GM12873 (cell line): ENCODE data around the gene CLDND2.

ENCODE experiments used
- TF ChIP-seq, protein P1 (sequence below): IDR thresholded peaks from 2 replicates; pipeline ENCODE4 v1.5.1; 2012; ENCODE audit warnings: low read depth, mild to moderate bottlenecking, moderate library complexity, low read length, control low read depth; ENCODE audit not compliant: insufficient read depth; ENCODE audit errors: missing control alignments

The CLDND2 gene

DNA sequence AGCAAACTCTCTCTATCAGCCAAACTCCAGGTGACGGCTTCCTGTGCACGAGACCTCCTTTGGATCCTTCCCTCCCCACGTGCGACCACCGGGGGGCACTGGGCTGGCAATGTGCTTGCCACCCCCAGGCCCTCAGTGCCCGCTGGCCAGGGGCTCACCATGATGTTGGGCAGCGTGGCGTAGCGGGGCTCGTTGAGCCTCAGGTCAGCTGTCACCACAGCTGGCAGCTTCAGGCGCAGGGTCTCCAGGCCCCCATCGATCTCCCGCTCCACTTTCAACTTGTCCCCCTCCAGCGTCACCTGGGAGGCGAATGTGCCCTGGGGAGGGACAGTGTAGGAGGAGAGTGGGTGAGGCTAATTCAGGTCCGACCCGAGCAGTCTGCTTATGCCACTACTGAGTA is 22.1 kb downstream of the CLDND2 start:
- TF ChIP-seq, protein P1, sequence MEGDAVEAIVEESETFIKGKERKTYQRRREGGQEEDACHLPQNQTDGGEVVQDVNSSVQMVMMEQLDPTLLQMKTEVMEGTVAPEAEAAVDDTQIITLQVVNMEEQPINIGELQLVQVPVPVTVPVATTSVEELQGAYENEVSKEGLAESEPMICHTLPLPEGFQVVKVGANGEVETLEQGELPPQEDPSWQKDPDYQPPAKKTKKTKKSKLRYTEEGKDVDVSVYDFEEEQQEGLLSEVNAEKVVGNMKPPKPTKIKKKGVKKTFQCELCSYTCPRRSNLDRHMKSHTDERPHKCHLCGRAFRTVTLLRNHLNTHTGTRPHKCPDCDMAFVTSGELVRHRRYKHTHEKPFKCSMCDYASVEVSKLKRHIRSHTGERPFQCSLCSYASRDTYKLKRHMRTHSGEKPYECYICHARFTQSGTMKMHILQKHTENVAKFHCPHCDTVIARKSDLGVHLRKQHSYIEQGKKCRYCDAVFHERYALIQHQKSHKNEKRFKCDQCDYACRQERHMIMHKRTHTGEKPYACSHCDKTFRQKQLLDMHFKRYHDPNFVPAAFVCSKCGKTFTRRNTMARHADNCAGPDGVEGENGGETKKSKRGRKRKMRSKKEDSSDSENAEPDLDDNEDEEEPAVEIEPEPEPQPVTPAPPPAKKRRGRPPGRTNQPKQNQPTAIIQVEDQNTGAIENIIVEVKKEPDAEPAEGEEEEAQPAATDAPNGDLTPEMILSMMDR: peak; percentile 10

DNA sequence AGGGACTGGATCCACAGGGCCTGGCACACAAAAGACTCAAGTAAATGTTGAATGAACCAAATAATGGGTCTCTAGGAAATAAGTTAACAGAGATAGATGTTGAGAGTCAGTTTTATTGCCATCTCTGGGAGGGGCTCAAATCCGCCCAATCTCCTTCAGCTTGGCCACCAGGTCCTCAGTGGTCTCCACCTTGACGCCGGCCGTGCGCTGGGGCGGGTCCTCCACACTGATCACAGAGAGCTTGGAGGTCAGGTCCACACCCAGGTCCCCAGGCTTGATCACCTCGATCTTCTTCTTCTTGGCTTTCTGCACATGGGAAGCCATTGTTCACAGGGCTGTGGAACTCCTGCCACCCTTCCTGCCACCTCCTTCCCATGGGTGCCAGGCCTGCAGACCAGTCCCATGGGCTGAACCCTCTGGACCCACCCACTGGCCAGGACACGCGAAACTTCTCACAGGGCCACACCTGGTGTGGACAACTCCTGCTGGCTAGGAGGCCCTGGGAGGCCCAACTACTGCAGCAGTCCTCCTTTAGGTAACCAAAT is 23.7 kb downstream of the CLDND2 start:
- TF ChIP-seq, protein P1: no peak

DNA sequence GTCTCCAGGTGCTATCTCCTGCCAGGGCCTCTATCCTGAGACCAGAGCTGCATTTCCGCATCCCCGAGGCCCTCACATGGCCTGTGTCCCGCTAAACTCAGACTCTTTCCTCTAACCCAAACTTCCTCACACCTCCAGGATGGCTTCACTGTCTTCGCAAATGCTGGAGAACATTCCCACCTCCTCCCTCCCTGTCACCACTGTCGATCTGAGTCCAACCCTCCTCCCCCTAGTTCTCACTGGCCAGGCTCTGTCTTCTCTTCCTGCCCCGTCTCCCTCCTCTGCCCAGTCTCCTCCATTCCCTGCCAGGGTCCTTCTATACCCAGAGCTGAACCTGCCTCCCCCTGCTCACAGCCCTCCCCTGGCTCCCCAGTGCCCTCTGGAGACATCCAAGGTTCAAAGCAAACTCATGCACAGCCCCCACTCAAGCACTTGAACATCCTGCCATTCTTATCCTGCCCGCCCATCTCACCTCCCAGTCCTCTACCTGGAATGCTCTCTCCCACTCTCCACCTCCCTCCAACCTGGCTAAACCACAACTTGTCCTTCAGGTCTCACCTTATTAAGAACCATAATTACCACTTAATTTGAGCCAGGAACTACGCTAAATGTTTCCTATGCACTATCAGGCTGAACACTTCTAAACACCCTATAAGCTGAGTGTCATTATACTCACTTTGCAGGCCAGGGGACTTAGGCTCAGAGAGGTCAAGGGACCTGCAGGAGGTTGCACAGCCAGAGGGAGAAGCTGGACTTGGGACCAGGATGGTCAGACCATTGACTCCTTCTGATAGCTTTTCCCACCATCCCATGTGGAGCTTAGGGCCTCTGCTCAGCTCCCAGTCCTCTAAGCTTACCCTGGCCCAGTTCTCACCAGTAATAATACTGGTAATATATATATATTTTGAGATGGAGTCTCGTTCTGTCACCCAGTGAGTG is 25.9 kb downstream of the CLDND2 start:
- TF ChIP-seq, protein P1: no peak

DNA sequence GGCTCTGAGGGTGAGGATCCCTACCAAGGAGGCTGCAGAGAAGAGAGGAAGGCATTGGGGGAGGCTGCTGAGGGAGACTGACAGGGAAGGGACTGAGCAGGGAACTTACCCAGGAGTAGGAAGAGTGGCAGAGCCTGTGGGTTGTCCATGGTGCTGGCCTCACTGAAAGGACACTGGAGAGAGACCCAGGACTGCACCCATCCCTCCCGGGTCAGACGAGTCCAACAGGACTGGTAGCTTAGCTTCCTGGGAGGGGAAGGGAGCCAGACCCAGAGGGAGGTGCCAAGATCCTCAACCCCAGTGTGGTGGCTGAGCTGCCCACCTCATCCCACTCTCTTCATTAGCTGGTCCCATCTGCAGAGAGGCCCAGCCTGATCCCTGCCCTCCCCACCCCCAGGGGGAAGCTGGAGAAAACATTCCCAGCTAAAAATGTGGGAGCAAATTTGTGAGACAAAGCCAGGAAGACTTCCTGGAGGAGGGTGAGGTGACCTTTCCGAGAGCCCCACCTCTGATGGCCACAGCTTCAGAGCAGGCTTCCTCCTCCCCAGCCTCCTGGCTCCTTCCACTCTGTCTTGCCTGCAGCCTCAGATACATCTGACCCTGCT is 26.7 kb downstream of the CLDND2 start, which contains the start of gene VSIG10L:
VSIG10L (minus strand) TSS at position 164 of the 605 bp plus-strand sequence; CDS start at position 149, 15 bp downstream.
- TF ChIP-seq, protein P1: no peak

DNA sequence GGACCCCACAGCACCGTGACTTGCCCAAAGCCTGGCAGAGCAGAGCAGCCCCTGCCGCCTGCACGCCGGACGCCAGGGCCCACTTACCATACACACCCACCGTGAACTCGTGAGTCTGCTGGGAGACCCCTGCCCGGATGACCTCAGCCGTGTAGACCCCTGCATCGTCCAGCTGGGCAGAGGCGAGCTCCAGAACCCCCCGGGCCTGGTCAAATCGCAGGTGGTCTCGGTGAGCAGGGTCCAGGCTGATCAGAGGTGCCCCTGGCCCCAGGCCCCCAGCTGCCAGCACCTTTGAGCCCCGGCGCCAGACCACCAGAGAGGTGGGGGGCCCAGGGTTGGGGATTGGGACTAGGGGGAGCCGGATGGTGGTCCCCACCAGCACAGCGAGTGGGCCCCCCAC is 27.7 kb downstream of the CLDND2 start:
- TF ChIP-seq, protein P1: no peak

DNA sequence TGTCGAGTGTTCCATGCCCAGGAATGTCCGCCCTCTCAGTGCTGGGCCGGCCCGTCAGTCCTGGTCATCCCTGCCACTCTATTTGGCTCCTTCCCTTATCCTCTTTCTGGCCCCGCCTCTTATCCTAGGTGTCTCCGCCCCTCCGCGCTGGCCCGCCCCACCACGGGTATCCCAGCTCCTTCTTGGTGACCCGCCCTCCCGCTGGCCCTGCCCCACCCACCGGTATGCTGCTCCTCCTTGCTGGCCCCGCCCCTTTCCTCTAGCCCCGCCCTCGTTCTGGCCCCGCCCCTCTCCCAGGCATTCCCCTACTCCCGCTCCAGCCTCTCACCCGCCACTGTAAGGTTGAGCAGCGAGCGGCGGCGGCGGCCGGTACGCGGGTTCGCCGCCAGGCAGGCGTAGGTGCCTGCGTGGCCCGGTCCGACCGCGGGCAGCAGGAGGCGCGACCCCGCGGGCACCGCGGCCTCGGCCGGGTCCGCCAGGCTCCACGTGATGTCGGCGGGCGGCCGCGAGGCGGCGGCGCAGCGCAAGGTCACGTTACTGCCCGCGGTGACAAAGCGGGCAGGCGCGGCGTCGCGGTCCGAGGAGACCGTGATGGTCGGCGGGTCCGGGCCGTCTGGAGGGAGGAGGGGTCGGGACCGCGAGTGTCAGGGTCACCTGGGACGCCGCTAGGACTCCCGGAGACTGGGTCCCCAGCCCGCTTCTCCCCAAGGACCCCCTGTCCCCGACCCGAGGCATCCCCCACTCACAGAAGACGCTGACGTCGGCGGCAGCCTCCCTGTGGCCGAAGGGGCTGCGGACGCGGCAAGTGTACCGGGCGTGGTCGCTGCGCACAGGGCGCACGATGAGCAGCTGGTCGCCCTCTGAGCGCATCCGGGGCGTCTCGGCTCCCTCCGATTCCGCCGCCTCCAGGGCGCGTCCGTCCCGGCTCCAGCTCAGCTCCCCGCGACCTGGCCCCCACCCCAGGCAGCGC is 28.8 kb downstream of the CLDND2 start:
- TF ChIP-seq, protein P1: peak; percentile 34
